Epithelial cell of esophagus (primary cell): ENCODE results near the gene MLST8.
"Not testable (repeated sequence)": the region's sequence is repeated elsewhere in the genome, so short reads cannot be mapped to it uniquely, and the experiment has no call there.

Experiments used
- DNase-seq: peaks from one replicate; pipeline ENCODE4 v3.0.0; 2010; ENCODE audit warnings: low read depth
- H3K4me3 ChIP-seq: 2 replicates; pipeline ENCODE4 v1.5.1; 2011; ENCODE audit warnings: mild to moderate bottlenecking, low read length, control low read depth
- CTCF ChIP-seq: IDR thresholded peaks from 2 replicates; pipeline ENCODE4 v1.5.1; 2011; ENCODE audit warnings: low read depth, mild to moderate bottlenecking, low read length, control low read depth, inconsistent platforms; ENCODE audit not compliant: insufficient read depth; ENCODE audit errors: missing control alignments

Gene MLST8

GRCh38 chr16:2199621-2200139 is 5.6 kb upstream of the MLST8 start:
- DNase-seq: no peak
- H3K4me3 ChIP-seq: no peak overlapping the region
- TF ChIP-seq CTCF: no peak

GRCh38 chr16:2200313-2200712 is 4.9 kb upstream of the MLST8 start:
- no peak for DNase-seq
- no peak for TF ChIP-seq CTCF
- no peak overlapping the region for H3K4me3 ChIP-seq

GRCh38 chr16:2203119-2203688 is 2.0 kb upstream of the MLST8 start:
- DNase-seq, H3K4me3 ChIP-seq: not testable (repeated sequence)

- no peak for DNase-seq
- TF ChIP-seq CTCF: no peak
- H3K4me3 ChIP-seq: peak overlapping the region; percentile 69
Observed at GRCh38 chr16:2204416-2205103, 694 bp upstream of the MLST8 start.

GRCh38 chr16:2205967-2206313 is 686 bp downstream of the MLST8 start:
- H3K4me3 ChIP-seq: peak overlapping the region; percentile 69
- no peak for DNase-seq
- TF ChIP-seq CTCF: no peak

GRCh38 chr16:2206420-2206779 is 1.1 kb downstream of the MLST8 start:
- TF ChIP-seq CTCF: no peak
- peak overlapping the region; percentile 69 for H3K4me3 ChIP-seq
- no peak for DNase-seq

GRCh38 chr16:2206780-2207433 is 1.7 kb downstream of the MLST8 start:
- no peak for DNase-seq
- no peak for TF ChIP-seq CTCF
- H3K4me3 ChIP-seq: no peak overlapping the region
